H1 (cell line): ENCODE data around the gene GALNT13. TPM values are rescaled to one million over a fixed set of nuclear protein-coding genes. Genes with fewer than 3 reads are reported as not detected.

Experiments used
- CTCF ChIA-PET: fragments of 300-600 bp; sonication (Branson Sonifier 250); formaldehyde crosslinking; loops from one replicate; lab custom pipeline; 2021; ENCODE audit not compliant: partially characterized antibody; lab: Charles Lee
- POLR2A ChIA-PET: fragments of 300-600 bp; sonication (Branson Sonifier 250); formaldehyde crosslinking; loops from one replicate; lab custom pipeline; 2021; ENCODE audit warnings: inconsistent platforms; ENCODE audit not compliant: partially characterized antibody; lab: Charles Lee
- DNase-seq, 2 experiments: peaks; one replicate each; pipeline versions ENCODE4 v3.0.0 to v3.0.0-alpha.2; 2010 to 2022; ENCODE audit warnings: low spot score in 2 of 2, low read depth in 1 of 2, mixed read lengths in 1 of 2
- FAIRE-seq: peaks from 2 replicates; lab custom pipeline; 2011; peaks lifted over from hg19 to GRCh38; lab: Jason Lieb, UNC
- H2AFZ ChIP-seq: 2 replicates; pipeline ENCODE4 v1.8.1; 2012; ENCODE audit warnings: low read length, inconsistent platforms
- H2AK5ac ChIP-seq: 2 replicates; pipeline ENCODE4 v1.6.1; 2013; ENCODE audit warnings: low read depth, low read length
- H2BK120ac ChIP-seq: replicated peaks from 2 replicates; pipeline ENCODE3; 2013; ENCODE audit warnings: low read depth, low read length, inconsistent platforms
- H2BK12ac ChIP-seq: 2 replicates; pipeline ENCODE4 v1.6.1; 2013; ENCODE audit warnings: low read depth, low read length
- H2BK15ac ChIP-seq: 2 replicates; pipeline ENCODE4 v1.6.1; 2013; ENCODE audit warnings: low read length
- H2BK20ac ChIP-seq: 2 replicates; pipeline ENCODE4 v1.6.1; 2013; ENCODE audit warnings: low read length
- H2BK5ac ChIP-seq: 2 replicates; pipeline ENCODE4 v1.6.1; 2013; ENCODE audit warnings: low read depth, low read length
- H3K14ac ChIP-seq: 2 replicates; pipeline ENCODE4 v1.6.1; 2013; ENCODE audit warnings: inconsistent platforms; ENCODE audit not compliant: insufficient read length
- H3K18ac ChIP-seq: 2 replicates; pipeline ENCODE4 v1.6.1; 2013; ENCODE audit warnings: low read length; ENCODE audit errors: extremely low read depth
- H3K23ac ChIP-seq: 2 replicates; pipeline ENCODE4 v1.6.1; 2013; ENCODE audit warnings: inconsistent platforms; ENCODE audit not compliant: insufficient read length
- H3K23me2 ChIP-seq: 2 replicates; pipeline ENCODE4 v1.6.1; 2013; ENCODE audit warnings: low read depth, low read length
- H3K27ac ChIP-seq: 2 replicates; pipeline ENCODE4 v1.6.1; 2011; ENCODE audit warnings: low read depth, low read length, inconsistent platforms
- H3K27me3 ChIP-seq, 4 experiments: replicated peaks in 1 of 4; 1 replicate in 1 of 4; 2 replicates in 3 of 4; pipeline versions ENCODE4 v1.6.1 to v1.8.1; 2011 to 2013; ENCODE audit warnings: low read length in 3 of 4, mild to moderate bottlenecking in 3 of 4, inconsistent platforms in 2 of 4, mixed read lengths in 2 of 4, moderate library complexity in 1 of 4; ENCODE audit not compliant: control insufficient read depth in 3 of 4, insufficient read depth in 3 of 4; ENCODE audit errors: extremely low read depth in 1 of 4
- H3K36me3 ChIP-seq, 4 experiments: 2 replicates each; pipeline versions ENCODE4 v1.6.1 to v1.8.1; 2011 to 2013; ENCODE audit warnings: mild to moderate bottlenecking in 4 of 4, low read length in 3 of 4, moderate library complexity in 2 of 4, control low read depth in 1 of 4, inconsistent platforms in 1 of 4; ENCODE audit not compliant: insufficient read depth in 4 of 4, control insufficient read depth in 2 of 4
- H3K4ac ChIP-seq: replicated peaks from 2 replicates; pipeline ENCODE3; 2013; ENCODE audit warnings: low read length, low read depth, mixed read lengths, inconsistent platforms; ENCODE audit not compliant: insufficient read length
- H3K4me1 ChIP-seq, 4 experiments: replicated peaks in 1 of 4; 1 replicate in 1 of 4; 2 replicates in 3 of 4; pipeline versions ENCODE4 v1.6.1 to v1.8.1; 2011 to 2013; ENCODE audit warnings: low read length in 3 of 4, inconsistent platforms in 2 of 4, mixed read lengths in 1 of 4; ENCODE audit not compliant: insufficient read depth in 4 of 4, control insufficient read depth in 3 of 4
- H3K4me2 ChIP-seq, 2 experiments: 2 replicates each; pipeline versions ENCODE4 v1.6.1 to v1.8.1; 2011 to 2013; ENCODE audit warnings: low read depth in 2 of 2, low read length in 2 of 2, control low read depth in 1 of 2, inconsistent platforms in 1 of 2, mild to moderate bottlenecking in 1 of 2; ENCODE audit not compliant: insufficient read depth in 1 of 2
- H3K4me3 ChIP-seq, 4 experiments: fragments of 200-600, 300-600 bp in 1 of 4; sonication (generic), shearing (Covaris generic), sonication (Bioruptor Twin) in 1 of 4; 2 replicates each; pipeline versions ENCODE4 v1.5.1 to v1.8.1; 2011 to 2016; ENCODE audit warnings: low read length in 4 of 4, low read depth in 3 of 4, control low read depth in 2 of 4, inconsistent platforms in 2 of 4, mild to moderate bottlenecking in 2 of 4, mixed read lengths in 1 of 4, moderate library complexity in 1 of 4; ENCODE audit not compliant: insufficient read depth in 2 of 4; ENCODE audit errors: extremely low read depth in 1 of 4
- H3K56ac ChIP-seq: replicated peaks from 2 replicates; pipeline ENCODE3; 2013; ENCODE audit warnings: low read depth, mild to moderate bottlenecking, mixed read lengths, low read length, inconsistent platforms; ENCODE audit not compliant: insufficient read length
- H3K79me1 ChIP-seq: 2 replicates; pipeline ENCODE4 v1.6.1; 2013; ENCODE audit warnings: low read depth, low read length, control low read depth
- H3K79me2 ChIP-seq, 2 experiments: 2 replicates each; pipeline versions ENCODE4 v1.6.1 to v1.8.1; 2012 to 2013; ENCODE audit warnings: low read length in 2 of 2, mild to moderate bottlenecking in 2 of 2, inconsistent platforms in 1 of 2; ENCODE audit not compliant: insufficient read depth in 2 of 2, control insufficient read depth in 1 of 2
- H3K9ac ChIP-seq, 4 experiments: replicated peaks in 1 of 4; 1 replicate in 1 of 4; 2 replicates in 3 of 4; pipeline versions ENCODE4 v1.6.1 to v1.8.1; 2011 to 2013; ENCODE audit warnings: low read depth in 3 of 4, low read length in 3 of 4, control low read depth in 2 of 4, mild to moderate bottlenecking in 2 of 4, moderate library complexity in 2 of 4, inconsistent platforms in 1 of 4; ENCODE audit errors: extremely low read depth in 1 of 4
- H3K9me3 ChIP-seq, 2 experiments: 2 replicates each; pipeline versions ENCODE4 v1.6.1 to v1.8.1; 2012 to 2013; ENCODE audit warnings: mild to moderate bottlenecking in 2 of 2, moderate library complexity in 2 of 2, control low read depth in 1 of 2, inconsistent platforms in 1 of 2, low read depth in 1 of 2, low read length in 1 of 2, mixed read lengths in 1 of 2; ENCODE audit not compliant: insufficient read depth in 2 of 2
- H4K20me1 ChIP-seq, 2 experiments: replicated peaks in 1 of 2; 2 replicates each; pipeline versions ENCODE3 to v1.8.1; 2011 to 2013; ENCODE audit warnings: inconsistent platforms in 2 of 2, low read length in 2 of 2, mild to moderate bottlenecking in 1 of 2; ENCODE audit not compliant: insufficient read depth in 2 of 2, control insufficient read depth in 1 of 2
- H4K5ac ChIP-seq: 2 replicates; pipeline ENCODE4 v1.6.1; 2013; ENCODE audit warnings: low read length, low read depth, mixed read lengths, inconsistent platforms; ENCODE audit not compliant: insufficient read length
- H4K8ac ChIP-seq: 2 replicates; pipeline ENCODE4 v1.8.0; 2013; ENCODE audit warnings: mild to moderate bottlenecking, moderate library complexity, low read length, inconsistent platforms; ENCODE audit not compliant: insufficient read depth; ENCODE audit errors: extremely low read depth
- H4K91ac ChIP-seq: replicated peaks from 2 replicates; pipeline ENCODE3; 2013; ENCODE audit warnings: low read length, mixed read lengths, inconsistent platforms; ENCODE audit not compliant: insufficient read length
- BCL11A ChIP-seq, 2 experiments: IDR thresholded peaks; one replicate each; pipeline ENCODE4 v1.6.1; 2011; ENCODE audit warnings: low read depth in 2 of 2, low read length in 2 of 2, mild to moderate bottlenecking in 2 of 2
- CBX8 ChIP-seq: fragments of 300-800, 300-1000 bp; sonication (generic); IDR thresholded peaks from 2 replicates; pipeline ENCODE4 v1.7.1; 2016; ENCODE audit warnings: low read depth, low read length, borderline replicate concordance
- CTCF ChIP-seq, 3 experiments: IDR thresholded peaks; 1 replicate in 2 of 3; 2 replicates in 1 of 3; pipeline versions ENCODE4 v1.5.1 to v1.6.1; 2011; ENCODE audit warnings: low read length in 3 of 3, mild to moderate bottlenecking in 3 of 3, inconsistent platforms in 2 of 3, low read depth in 1 of 3, moderate library complexity in 1 of 3; ENCODE audit not compliant: insufficient read depth in 1 of 3; ENCODE audit errors: control extremely low read depth in 1 of 3
- HDAC2 ChIP-seq, 2 experiments: fragments of 300-600 bp in 1 of 2; sonication (generic) in 1 of 2; IDR thresholded peaks; 2 replicates each; pipeline ENCODE4 v1.6.1; 2011 to 2012; ENCODE audit warnings: low read depth in 2 of 2, low read length in 2 of 2, mild to moderate bottlenecking in 2 of 2, moderate library complexity in 2 of 2, borderline replicate concordance in 1 of 2, inconsistent platforms in 1 of 2
- RAD21 ChIP-seq, 2 experiments: IDR thresholded peaks in 1 of 2; conservative IDR thresholded peaks in 1 of 2; 2 replicates each; pipeline ENCODE4 v1.6.1; 2011; ENCODE audit warnings: low read depth in 2 of 2, low read length in 2 of 2, improper control_type of control experiment in 1 of 2, inconsistent platforms in 1 of 2, mild to moderate bottlenecking in 1 of 2, moderate library complexity in 1 of 2
- SRF ChIP-seq: IDR thresholded peaks from 2 replicates; pipeline ENCODE4 v1.6.1; 2011; ENCODE audit warnings: mild to moderate bottlenecking, low read depth, low read length, moderate library complexity
- TCF12 ChIP-seq: IDR thresholded peaks from 2 replicates; pipeline ENCODE4 v1.6.1; 2011; ENCODE audit warnings: low read depth, mild to moderate bottlenecking, low read length
- ZNF274 ChIP-seq: IDR thresholded peaks from 2 replicates; pipeline ENCODE4 v1.7.0; 2012; ENCODE audit warnings: low read length, borderline replicate concordance; ENCODE audit errors: extremely low read depth
- WGBS, 2 experiments: shearing (Covaris generic) in 1 of 2; methylation state at CpG; one replicate each; pipeline versions ENCODE4 v1.1.6 to v1.1.7; 2013 to 2015; ENCODE audit warnings: low lambda C conversion rate in 2 of 2, mixed read lengths in 2 of 2, inconsistent platforms in 1 of 2, low coverage in 1 of 2, missing lambda C conversion rate in 1 of 2; ENCODE audit not compliant: insufficient replicate concordance in 2 of 2, insufficient coverage in 1 of 2, insufficient read length in 1 of 2; ENCODE audit errors: extremely low coverage in 1 of 2, missing lambda C conversion rate in 1 of 2; 5-methylcytosine and 5-hydroxymethylcytosine counted together
- polyA plus RNA-seq, 7 experiments: library from polyadenylated mRNA; depleted of rRNA in 3 of 7; stranded (reverse) in 5 of 7; unstranded in 2 of 7; fragments of >200 nt in 5 of 7; fragments of 200-250 nt in 2 of 7; gene quantifications; 1 replicate in 5 of 7; 2 replicates in 1 of 7; 4 replicates in 1 of 7; pipeline versions ENCODE4 v1.2.1 to v1.2.3, GENCODE V29; 2011 to 2013; ENCODE audit warnings: missing spikeins in 2 of 7, mixed read lengths in 2 of 7
- total RNA-seq: library from RNA; stranded (reverse); fragmentation: NEBNext Ultra II Directional; extraction: Animal tissue kit (Norgen Biotek cat#: 25700); gene quantifications from 2 replicates; pipeline ENCODE4 v1.2.1, GENCODE V29; 2021
- TF ChIP-seq, protein P1 (sequence below): IDR thresholded peaks from 2 replicates; pipeline ENCODE4 v1.6.1; 2012; ENCODE audit warnings: low read length, inconsistent platforms

GALNT13 gene
- total and polyA plus RNA-seq, 2 of the 8 experiments (the other 6 are each of a cell fraction or from before 2014, with no cell fraction given), result 3.2 to 9.6 TPM

- DNase-seq (no peak), FAIRE-seq (no peak)
- Histone ChIP-seq H2AFZ (no peak overlapping the region), H3K4ac (no peak overlapping the region), H4K5ac (no peak overlapping the region), H3K27ac (no peak overlapping the region), H4K8ac (no peak overlapping the region), H3K18ac (no peak overlapping the region), H2BK5ac (no peak overlapping the region), H3K56ac (no peak overlapping the region), H3K4me2 (no peak overlapping the region), H4K20me1 (no peaks in the 10 kb centered on the region), H2BK15ac (no peak overlapping the region), H3K9me3 (no peaks in the 10 kb centered on the region), H4K91ac (no peak overlapping the region), H3K23ac (no peak overlapping the region), H3K36me3 (no peaks in the 10 kb centered on the region), H2BK12ac (no peak overlapping the region), H3K23me2 (no peaks in the 10 kb centered on the region), H3K79me2 (no peaks in the 10 kb centered on the region), H3K4me1 (no peaks in the 10 kb centered on the region), H3K14ac (no peak overlapping the region), H2BK120ac (no peak overlapping the region), H3K27me3 (no peaks in the 10 kb centered on the region), H3K79me1 (no peaks in the 10 kb centered on the region), H3K4me3 (no peak overlapping the region), H2BK20ac (no peak overlapping the region), H2AK5ac (no peak overlapping the region), H3K9ac (no peak overlapping the region)
- ChIA-PET CTCF (interaction anchor here (0.7 kb wide), 1 partner anchor 16 kb away, joined by 3 read pairs; no protein-coding TSS in a partner anchor), POLR2A (no interaction called here)
- WGBS, 2 experiments, result 97% methylated on average over 2 of the region's 2 CpGs; no CpG with 5 or more reads in 1 of the 2 experiments
- TF ChIP-seq, protein P1, sequence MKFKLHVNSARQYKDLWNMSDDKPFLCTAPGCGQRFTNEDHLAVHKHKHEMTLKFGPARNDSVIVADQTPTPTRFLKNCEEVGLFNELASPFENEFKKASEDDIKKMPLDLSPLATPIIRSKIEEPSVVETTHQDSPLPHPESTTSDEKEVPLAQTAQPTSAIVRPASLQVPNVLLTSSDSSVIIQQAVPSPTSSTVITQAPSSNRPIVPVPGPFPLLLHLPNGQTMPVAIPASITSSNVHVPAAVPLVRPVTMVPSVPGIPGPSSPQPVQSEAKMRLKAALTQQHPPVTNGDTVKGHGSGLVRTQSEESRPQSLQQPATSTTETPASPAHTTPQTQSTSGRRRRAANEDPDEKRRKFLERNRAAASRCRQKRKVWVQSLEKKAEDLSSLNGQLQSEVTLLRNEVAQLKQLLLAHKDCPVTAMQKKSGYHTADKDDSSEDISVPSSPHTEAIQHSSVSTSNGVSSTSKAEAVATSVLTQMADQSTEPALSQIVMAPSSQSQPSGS, result no peak
- TF ChIP-seq TCF12 (no peak), RAD21 (IDR thresholded peaks at IDR 0.05 in 1 of 2, conservative IDR thresholded peaks at IDR 0.05 in 1 of 2; ENCODE audit: low read depth in 2 of 2, low read length in 2 of 2) (no peak), CBX8 (no peak), ZNF274 (no peak), BCL11A (IDR thresholded peaks at IDR 0.05; ENCODE audit: low read depth in 2 of 2, low read length in 2 of 2) (no peak), SRF (no peak), CTCF (IDR thresholded peaks at IDR 0.05; ENCODE audit: control extremely low read depth in 1 of 3, insufficient read depth in 1 of 3, low read depth in 1 of 3, low read length in 3 of 3) (no peak), HDAC2 (IDR thresholded peaks at IDR 0.05; ENCODE audit: borderline replicate concordance in 1 of 2, low read depth in 2 of 2, low read length in 2 of 2) (no peak)
These were observed 37.1 kb upstream of the GALNT13 start for GRCh38 chr2:153834662-153835061.
